Measurements from ENCODE around the gene LNP1.
"Not testable (repeated sequence)": the region's sequence is repeated elsewhere in the genome, so short reads cannot be mapped to it uniquely, and the experiment has no call there.

The LNP1 gene

GRCh38 chr3:100400780-100401673 lies at the start of gene LNP1, which contains the start of gene TOMM70:
LNP1 (plus strand) TSS chr3:100401539; CDS start chr3:100429730, 28,191 bp downstream.
TOMM70 (minus strand) TSS chr3:100401089; CDS start chr3:100400949, 140 bp downstream.
- peak; percentile 97 for DNase-seq

DNA sequence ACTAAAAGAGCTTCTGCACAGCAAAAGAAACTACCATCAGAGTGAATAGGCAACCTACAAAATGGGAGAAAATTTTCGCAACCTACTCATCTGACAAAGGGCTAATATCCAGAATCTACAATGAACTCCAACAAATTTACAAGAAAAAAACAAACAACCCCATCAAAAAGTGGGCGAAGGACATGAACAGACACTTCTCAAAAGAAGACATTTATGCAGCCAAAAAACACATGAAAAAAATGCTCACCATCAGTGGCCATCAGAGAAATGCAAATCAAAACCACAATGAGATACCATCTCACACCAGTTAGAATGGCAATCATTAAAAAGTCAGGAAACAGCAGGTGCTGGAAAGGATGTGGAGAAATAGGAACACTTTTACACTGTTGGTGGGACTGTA lies 49.6 kb upstream of the LNP1 start:
- DNase-seq: not testable (repeated sequence)

GRCh38 chr3:100352296-100353231 lies 48.8 kb upstream of the LNP1 start:
- DNase-seq: no peak

DNA sequence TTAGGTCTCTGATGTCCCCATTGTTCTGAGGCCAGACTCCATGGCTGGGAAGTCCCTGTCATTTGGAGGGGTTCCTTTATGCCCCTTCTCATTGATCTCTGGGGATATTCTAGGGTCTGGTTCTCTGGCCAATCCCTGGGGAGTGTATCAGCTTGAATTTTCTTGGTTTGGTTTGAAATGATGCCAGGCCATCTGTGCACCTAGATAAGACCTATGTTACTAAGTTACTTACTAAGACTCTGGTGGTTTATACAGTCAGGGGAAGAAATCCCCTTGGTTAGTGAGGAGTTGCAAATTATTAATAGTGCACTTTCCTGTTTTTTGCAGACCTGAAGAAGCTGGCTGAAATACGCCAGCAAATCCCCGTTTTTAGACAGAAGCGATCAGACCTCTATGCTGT lies 46.5 kb upstream of the LNP1 start:
- no peak for DNase-seq

DNA sequence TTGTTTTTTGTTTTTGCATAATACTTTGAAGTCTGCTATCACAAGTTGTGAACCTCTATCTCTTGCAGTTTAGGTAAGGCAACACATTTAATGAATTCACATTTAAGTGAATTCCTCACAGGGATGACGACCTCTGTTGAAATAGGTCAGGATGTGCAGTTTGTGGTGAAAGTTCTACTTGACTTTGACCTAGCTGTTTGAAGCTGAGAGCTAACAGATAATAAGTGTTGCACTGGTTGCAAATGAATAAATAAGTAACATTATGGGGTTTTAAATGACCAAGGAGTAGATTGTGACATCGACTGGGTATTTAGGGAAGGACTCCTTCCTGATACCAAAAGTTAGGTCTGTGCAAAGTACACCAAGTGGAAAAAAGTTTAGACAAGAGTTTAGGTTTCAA lies 42.9 kb upstream of the LNP1 start:
- DNase-seq: no peak

- no peak for DNase-seq
Measured at GRCh38 chr3:100359035-100359434, 42.3 kb upstream of the LNP1 start.

GRCh38 chr3:100360757-100361496 lies 40.4 kb upstream of the LNP1 start:
- DNase-seq: no peak

DNA sequence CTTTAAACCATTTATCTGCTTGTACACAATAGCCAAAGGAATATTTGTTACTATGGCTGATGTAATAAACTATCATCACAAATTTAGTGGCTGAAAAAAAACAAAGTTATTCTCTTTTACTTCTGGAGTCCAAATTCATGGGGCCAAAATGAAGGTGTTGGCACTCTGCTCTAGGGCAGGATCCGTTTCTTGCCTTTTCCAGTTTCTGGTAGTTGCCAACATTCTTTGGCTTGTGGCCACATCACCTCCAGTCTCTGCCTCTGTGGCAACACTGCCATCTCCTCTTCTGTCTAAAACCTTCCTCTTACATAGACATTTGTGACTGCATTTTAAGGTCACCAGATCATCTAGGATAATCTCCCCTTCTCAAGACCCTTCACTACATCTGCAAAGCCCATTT lies 39.4 kb upstream of the LNP1 start:
- no peak for DNase-seq

GRCh38 chr3:100364421-100364820 lies 36.9 kb upstream of the LNP1 start:
- DNase-seq: no peak

GRCh38 chr3:100366424-100366823 lies 34.9 kb upstream of the LNP1 start:
- DNase-seq: no peak

DNA sequence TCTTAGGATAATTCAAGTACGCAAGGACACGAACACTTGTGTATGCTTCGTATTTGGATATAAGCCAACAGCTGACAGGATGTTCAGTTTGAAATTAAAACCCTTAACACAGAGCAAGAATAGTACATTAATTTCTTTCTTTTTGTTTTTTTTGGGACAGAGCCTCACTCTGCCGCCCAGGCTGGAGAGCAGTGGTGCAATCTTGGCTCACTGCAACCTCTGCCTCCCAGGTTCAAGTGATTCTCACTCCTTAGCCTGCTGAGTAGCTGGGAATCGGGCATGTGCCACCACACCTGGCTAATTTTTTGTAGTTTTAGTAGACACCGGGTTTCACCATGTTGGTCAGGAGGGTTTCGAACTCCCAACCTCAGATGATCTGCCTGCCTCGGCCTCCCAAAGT lies 32.9 kb upstream of the LNP1 start:
- no peak for DNase-seq

DNA sequence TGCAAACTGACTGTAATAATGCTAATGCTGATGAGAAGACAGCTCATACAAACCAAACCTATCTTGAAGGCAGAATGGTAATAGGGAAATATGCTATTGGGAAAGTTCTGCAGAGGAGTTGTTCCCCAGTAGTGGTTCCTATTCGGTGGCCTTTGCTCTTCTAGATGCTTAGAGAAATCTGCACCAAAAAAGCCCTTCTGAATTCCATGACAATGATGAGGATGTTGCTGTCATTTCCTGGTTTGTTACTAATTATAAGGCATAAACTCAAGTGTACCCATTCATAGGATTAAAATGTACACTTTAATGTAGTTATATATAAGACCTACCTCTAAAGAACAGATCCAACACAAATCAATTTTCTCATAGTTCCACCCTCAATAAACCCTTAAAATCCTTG lies 30.6 kb upstream of the LNP1 start:
- no peak for DNase-seq

GRCh38 chr3:100374521-100374920 lies 26.8 kb upstream of the LNP1 start:
- DNase-seq: no peak

- no peak for DNase-seq
Measured at GRCh38 chr3:100376301-100376700, 25.0 kb upstream of the LNP1 start.

- no peak for DNase-seq
Measured at GRCh38 chr3:100384733-100385525, 16.4 kb upstream of the LNP1 start.

GRCh38 chr3:100386437-100387074 lies 14.8 kb upstream of the LNP1 start:
- DNase-seq: no peak

GRCh38 chr3:100389025-100389424 lies 12.3 kb upstream of the LNP1 start:
- DNase-seq: no peak

- peak; percentile 43 for DNase-seq
Measured at GRCh38 chr3:100395679-100396431, 5.5 kb upstream of the LNP1 start.

DNA sequence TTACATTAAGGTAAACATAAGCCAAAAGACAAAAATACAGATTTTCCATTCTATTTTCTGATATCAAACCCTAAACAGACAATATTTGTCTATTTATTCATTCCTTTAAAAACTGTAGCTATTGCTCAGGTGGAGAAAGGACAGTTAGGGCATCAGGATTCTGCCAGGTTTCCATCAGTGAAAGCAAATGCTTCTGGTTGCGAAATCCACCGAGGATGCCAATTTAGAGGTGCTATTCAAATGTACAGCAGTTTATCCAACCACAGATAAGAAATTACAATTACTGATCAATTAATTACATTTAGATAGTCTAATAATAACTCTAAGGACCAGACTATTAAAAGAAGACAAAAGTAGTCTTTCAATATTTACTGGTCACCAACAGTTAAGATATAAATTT lies 4.4 kb upstream of the LNP1 start:
- DNase-seq: no peak

- no peak for DNase-seq
Measured at GRCh38 chr3:100399341-100400071, 1.8 kb upstream of the LNP1 start.

All from activated CD4-positive, alpha-beta T cell treated with anti-CD3 and anti-CD28 coated beads, Interleukin-2, Interleukin-6, amounts not matched to agents 100 ng/mL and 50 ng/mL, durations not matched to agents 16 hours and 8 hours (primary cell).